HG02610 (cell line): ENCODE data around the gene LMX1B.

Experiments used
- ATAC-seq: cut with Tn5 transposase; IDR thresholded peaks from one replicate; pipeline ENCODE4 v1.9.1; 2021; ENCODE audit warnings: mild to moderate bottlenecking, moderate library complexity; ENCODE audit not compliant: unreplicated experiment

LMX1B gene

DNA sequence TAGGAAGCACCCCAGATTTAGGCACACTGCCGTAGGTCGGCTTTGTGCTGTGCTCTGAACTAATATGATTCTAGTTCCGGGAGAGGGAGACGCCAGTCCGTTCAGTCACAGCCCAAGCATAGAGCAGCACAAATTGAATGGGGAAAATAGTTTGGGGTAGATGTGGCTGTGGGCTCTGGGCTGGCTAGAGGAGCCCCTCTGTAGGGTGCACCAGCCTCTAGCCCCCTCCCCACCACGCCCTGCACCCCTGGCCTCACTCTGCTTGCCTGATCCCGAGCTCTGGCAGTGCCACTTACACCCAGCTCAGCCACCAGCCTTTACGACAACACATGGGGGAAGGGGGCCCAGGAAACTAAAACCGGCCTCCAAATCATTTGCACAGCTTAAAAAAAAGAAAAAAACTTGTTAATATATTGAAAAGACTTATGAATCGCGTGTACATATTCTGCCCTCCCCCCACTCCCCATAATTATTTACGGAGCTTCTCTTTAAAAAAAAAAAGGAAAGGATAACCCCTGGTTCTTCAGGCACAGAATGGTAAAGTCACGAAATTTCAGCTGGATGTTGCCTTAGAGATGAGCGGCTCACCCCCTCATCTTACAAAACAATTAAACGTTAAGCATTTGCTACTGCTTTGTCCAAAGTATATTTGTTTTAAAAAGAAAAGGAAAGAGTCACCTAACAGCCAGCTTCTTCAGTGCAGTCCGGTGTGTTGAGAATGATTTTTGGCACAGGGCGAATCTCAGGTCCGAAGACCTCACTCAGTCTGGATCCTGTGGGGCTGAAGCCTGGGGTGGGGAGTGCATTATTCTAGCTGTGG lies 3.5 kb downstream of the LMX1B start:
- no peak for ATAC-seq

DNA sequence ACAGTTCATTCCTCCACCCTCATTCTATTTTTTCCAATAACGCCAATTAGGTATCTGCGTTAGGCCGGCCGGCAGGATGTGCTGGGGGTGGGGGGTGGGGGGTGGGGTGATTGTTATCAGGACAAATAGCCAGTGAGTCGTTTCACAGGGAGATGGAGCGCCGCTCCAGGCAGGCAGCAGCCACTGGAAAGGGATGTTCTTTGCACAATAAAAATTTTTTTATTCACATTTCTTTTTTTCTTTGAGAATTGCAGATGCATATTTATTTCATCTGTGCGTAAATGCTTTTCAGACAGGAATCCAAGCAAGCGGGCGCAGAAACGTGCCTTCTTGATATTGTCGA lies 4.1 kb downstream of the LMX1B start:
- ATAC-seq = no peak

DNA sequence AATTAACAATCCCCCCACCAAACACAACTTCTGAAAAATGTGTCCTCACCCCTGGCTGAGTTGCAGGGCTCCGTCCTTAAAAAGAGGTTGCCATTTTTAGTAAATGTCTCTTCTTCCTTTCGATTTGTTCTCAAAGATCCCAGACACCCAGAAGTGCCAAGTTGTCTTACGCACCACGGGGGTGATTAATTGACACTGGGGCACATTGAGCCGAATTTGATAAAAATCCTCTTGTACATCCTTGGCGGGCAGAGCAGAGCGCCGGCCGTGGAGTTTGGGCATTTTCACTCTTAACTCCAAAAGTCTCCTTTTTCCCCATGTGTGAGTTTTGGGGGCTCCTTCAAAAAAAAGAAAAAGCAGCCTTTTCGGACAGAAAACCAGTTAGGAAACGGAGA lies 4.5 kb downstream of the LMX1B start:
- ATAC-seq = no peak

DNA sequence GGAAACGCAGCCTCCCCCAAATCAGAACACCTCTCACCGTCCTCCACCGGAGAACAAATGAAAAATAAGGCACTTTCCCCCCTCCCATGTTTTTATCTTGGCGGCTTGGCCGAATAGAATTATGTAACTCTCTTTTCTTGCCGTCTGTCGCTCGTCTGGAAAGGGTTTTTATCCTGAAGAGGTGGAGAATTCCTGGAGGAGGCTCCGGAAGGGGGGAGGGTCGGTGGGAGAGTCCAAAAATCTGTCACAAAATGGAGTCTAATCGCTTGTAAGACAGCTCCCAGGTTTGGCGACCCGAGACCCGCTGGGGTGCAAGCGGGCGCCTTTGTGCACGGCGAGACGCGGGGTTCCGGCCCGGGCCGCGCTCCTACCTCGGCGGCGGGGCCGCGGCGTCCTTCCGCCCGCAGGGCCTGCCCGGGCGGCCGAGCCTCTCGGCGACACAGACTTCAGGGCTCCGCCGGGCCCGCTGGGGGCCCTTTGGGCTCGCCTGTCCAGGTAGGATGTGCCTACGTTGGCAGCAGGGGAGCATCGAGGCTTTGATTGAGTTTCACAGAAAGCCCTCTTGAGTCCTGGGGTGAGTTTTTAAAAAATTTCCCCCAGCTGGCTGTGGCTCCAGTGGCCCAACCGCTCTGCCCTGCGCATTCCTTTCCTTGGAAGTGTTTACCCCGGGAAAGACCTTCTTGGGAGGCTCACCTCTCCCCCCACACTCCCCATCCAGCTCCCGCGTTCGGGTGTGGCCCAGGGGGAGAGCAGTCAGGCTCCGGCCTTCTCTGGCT lies 5.0 kb downstream of the LMX1B start:
- ATAC-seq = no peak

DNA sequence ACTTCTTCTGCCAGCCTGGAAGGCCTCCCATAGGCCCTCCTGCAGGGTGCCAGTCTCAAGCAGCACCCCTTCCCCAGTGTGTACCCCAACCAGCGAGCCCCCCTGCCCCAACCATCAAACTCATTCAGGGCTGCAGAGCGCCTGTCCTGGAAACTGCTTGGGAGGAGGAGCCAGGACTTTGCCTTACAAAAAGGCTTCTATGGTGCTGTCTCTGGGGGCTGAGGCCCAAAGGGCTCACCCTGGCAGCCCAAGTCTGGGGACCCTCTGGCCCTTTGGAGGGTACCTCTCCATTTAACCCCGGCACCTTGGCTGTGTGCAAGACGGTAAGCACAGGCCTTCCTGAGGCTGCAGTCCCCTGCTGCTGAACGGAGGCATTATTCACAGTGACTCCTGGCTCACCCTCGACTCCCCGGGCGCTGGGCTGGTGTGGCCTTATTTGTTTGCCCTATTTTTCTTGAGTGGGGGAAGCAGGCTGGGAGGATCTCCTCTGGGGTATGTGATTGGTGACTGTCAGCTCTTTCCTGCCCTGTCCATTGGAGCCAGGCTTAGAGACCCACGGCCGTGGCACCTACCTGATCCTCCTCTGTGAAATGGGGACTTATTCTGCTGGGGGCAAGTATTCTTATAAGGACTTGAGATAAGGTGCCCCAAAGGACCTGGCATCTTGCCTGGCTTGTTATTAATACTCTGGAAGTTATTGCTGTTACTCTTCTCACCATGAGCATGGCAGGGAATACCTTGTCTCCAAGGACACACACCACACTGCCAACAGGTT lies 5.8 kb downstream of the LMX1B start:
- no peak for ATAC-seq

DNA sequence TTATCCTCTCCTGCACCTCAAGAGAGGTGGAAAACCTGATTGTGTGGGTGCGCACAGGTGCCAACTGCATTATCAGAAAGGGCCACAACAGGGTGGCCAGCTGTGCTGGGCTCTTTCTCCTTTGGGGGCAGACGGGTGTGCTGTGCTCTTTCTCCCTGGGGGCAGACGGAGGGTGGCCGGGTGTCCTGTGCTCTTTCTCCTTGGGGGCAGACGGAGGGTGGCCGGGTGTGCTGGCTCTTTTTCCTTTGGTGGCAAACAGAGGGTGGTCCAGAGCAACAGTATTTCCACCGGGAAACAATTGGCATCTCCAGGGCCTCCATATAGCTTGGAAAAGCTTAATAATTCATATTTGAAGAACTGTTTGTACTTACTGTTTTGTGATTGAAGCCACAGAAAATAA lies 6.8 kb downstream of the LMX1B start:
- ATAC-seq = no peak

- no peak for ATAC-seq
Observed at GRCh38 chr9:126621061-126621918, 7.6 kb downstream of the LMX1B start.

GRCh38 chr9:126621919-126622735 lies 8.4 kb downstream of the LMX1B start:
- ATAC-seq = no peak

DNA sequence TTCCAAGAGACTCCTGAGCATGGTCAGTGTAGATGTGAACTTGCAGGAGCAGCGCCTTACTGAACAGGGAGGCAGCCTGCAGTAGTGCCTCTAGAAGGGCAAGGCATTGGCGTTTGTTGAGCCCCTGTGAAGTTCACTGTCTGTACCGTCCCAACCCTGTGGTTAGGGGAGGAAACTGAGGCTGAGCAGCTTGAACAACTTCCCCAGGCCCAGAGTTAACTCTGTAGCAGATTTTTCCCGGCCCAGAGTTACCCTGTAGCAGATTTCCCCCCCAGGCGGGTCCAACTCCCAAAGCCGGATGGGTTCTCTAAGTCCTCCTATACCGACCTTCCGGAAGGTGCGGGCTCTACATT lies 9.6 kb downstream of the LMX1B start:
- ATAC-seq = no peak

- no peak for ATAC-seq
Observed at GRCh38 chr9:126623667-126624478, 10.1 kb downstream of the LMX1B start.

GRCh38 chr9:126624479-126624826 lies 10.7 kb downstream of the LMX1B start:
- ATAC-seq = no peak

DNA sequence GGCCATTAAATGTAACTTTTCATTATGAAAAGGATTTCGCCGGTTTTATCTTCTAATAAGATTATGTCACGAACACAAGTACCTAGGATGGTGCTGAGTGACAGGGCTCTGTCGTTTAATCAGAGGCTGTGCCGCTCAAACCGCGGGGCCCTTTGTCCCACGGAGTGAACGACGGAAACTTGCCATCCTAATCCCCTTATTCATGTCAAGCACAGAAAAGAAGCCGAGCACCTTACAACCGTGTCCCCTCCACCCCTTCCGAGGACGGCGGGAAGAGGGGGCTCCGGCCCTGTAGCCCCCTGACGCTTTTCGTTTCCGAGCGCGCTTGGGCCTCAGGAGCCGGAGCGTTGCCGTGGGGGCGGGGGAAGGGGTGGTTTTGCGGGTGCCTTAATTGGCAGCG lies 11.2 kb downstream of the LMX1B start:
- ATAC-seq = no peak

- ATAC-seq = no peak
Observed at GRCh38 chr9:126625329-126626126, 11.8 kb downstream of the LMX1B start.

GRCh38 chr9:126626127-126626925 lies 12.6 kb downstream of the LMX1B start:
- no peak for ATAC-seq

DNA sequence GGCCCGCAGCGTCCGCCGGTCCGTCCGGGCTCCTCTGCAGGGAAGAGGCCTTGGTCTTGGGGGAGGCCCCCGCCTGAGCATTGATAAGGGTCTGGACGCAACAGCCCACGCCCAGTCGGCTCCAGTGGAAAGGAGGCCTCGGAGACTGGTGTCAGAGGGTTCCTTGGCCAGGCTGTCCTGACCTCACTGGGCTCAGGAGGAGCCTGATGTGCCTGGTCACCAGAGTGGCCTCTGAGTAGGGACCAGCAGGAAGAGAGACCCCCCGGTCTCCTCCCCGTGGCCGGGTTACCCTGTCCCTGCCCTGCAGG lies 13.2 kb downstream of the LMX1B start:
- ATAC-seq = no peak

DNA sequence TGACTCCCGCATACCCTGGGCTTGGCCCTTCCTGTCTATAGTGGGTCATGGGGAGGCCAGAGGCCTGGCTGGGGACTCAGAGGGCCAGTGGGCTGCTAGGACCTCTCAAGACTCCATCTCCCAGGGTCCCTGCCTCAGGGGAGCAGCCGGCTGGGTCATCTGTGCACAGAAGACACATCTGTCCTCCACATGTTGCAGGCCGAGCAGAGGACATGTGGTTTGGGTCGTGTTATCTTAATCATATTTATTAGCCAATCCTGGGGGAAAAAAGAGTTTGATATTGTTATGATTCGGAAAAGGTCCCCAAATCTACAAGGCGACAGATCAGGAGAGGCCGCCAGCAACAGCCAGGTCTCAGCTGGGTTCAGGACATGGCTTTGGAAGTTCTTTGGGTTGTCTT lies 14.4 kb downstream of the LMX1B start:
- no peak for ATAC-seq

DNA sequence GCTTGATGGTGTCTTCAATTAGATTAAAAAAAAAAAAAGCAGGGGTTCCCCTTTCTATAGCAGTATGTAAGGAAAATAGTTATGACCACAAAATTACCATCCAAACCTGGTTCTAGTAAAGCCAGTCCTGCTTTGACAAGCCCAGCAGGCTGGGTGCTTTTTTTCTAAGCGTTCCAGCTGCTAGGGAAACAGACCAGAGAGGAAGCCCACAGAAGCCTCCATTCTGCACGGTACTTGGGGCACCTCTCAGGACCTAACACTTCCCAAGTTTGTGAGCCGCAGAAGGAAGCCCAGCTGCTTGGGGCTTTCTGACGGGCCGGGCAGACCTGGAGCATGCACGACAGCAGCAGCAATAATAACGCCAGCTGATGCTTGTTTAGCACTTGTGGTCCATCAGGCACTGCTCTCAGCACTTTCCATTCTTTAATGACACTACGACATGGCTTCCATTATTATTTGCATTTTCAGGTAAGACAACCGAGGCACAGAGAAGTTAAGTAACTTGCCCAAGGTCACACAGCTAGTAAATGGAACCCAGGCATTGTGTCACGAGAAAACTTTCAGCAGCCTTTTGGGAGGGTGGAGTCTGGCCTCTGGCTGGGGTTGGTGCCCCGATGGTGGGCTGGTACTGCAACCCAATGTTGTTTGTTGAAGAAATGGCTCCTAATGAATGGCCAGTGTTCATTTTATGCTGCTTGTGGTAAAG lies 15.4 kb downstream of the LMX1B start:
- no peak for ATAC-seq
